ENCODE measurements around the gene GRIK4. TPM values are rescaled to one million over a fixed set of nuclear protein-coding genes. Genes with fewer than 3 reads are reported as not detected.

GRIK4 gene
- total and polyA plus RNA-seq, 2 of the 4 experiments (the other 2 are of a cell fraction) = 0.18 to 0.38 TPM

- Histone ChIP-seq H2AFZ (replicated peaks; ENCODE audit: low read length, poor library complexity) (no peak overlapping the region), H3K23ac (ENCODE audit: low read depth, low read length) (no peak overlapping the region), H4K20me1 (ENCODE audit: insufficient read depth, low read length) (no peaks in the 10 kb centered on the region), H3K18ac (ENCODE audit: low read depth, low read length) (no peak overlapping the region), H3K9me1 (ENCODE audit: insufficient read depth, low read length) (no peaks in the 10 kb centered on the region), H2AK9ac (replicated peaks; ENCODE audit: low read depth, low read length, poor library complexity) (no peak overlapping the region), H2BK5ac (ENCODE audit: low read depth, low read length, poor library complexity, severe bottlenecking) (no peak overlapping the region), H4K91ac (ENCODE audit: insufficient read depth, low read depth, low read length) (no peak overlapping the region), H3K4me3 (ENCODE audit: insufficient read depth, low read depth, low read length) (no peak overlapping the region), H3K79me1 (ENCODE audit: low read depth in 1 of 2, low read length in 2 of 2) (no peaks in the 10 kb centered on the region), H3K56ac (ENCODE audit: extremely low read depth, insufficient read depth, low read length) (no peak overlapping the region), H2BK15ac (ENCODE audit: low read depth, low read length) (no peak overlapping the region), H3K27me3 (ENCODE audit: control insufficient read depth, insufficient read depth, low read length) (peaks cover 2% of the 10 kb centered on the region), H2BK120ac (ENCODE audit: low read depth, low read length) (no peak overlapping the region), H3K9ac (ENCODE audit: low read depth, low read length) (no peak overlapping the region), H2AK5ac (ENCODE audit: low read depth, low read length) (no peak overlapping the region), H3K4ac (ENCODE audit: low read depth, low read length) (no peak overlapping the region), H3K9me3 (ENCODE audit: control insufficient read depth, insufficient read depth, low read length) (no peaks in the 10 kb centered on the region), H3K4me1 (ENCODE audit: control insufficient read depth, insufficient read depth, low read length) (no peaks in the 10 kb centered on the region), H3K14ac (replicated peaks; ENCODE audit: low read depth, low read length) (no peak overlapping the region), H3K27ac (ENCODE audit: insufficient read depth, low read length) (no peak overlapping the region), H3K36me3 (ENCODE audit: control insufficient read depth, insufficient read depth, low read length) (no peaks in the 10 kb centered on the region), H4K8ac (ENCODE audit: low read depth in 2 of 2, low read length in 2 of 2) (no peak overlapping the region), H3K4me2 (ENCODE audit: low read depth, low read length) (no peak overlapping the region), H2BK20ac (ENCODE audit: low read depth, low read length) (no peak overlapping the region), H4K5ac (ENCODE audit: low read depth, low read length) (no peak overlapping the region)
- TF ChIP-seq CHD1 (IDR thresholded peaks at IDR 0.05; ENCODE audit: low read depth, low read length) (no peak), POLR2A (IDR thresholded peaks at IDR 0.05; ENCODE audit: low read depth, low read length) (no peak), RFX5 (IDR thresholded peaks at IDR 0.05; ENCODE audit: low read depth, low read length) (no peak), BHLHE40 (IDR thresholded peaks at IDR 0.05; ENCODE audit: low read depth, low read length) (no peak), NFE2L2 (IDR thresholded peaks at IDR 0.05; ENCODE audit: low read depth, low read length) (no peak), RAD21 (IDR thresholded peaks at IDR 0.05; ENCODE audit: low read length) (no peak), RCOR1 (IDR thresholded peaks at IDR 0.05; ENCODE audit: insufficient replicate concordance, low read length) (no peak), CTCF (conservative IDR thresholded peaks at IDR 0.05; ENCODE audit: low read depth, low read length) (no peak), USF2 (IDR thresholded peaks at IDR 0.05; ENCODE audit: low read depth, low read length) (no peak), SMC3 (IDR thresholded peaks at IDR 0.05; ENCODE audit: low read depth, low read length) (no peak), MAFK (IDR thresholded peaks at IDR 0.05; ENCODE audit: low read depth, low read length) (no peak), MAZ (IDR thresholded peaks at IDR 0.05; ENCODE audit: borderline replicate concordance, low read depth, low read length) (no peak), FOS (IDR thresholded peaks at IDR 0.05; ENCODE audit: low read depth, low read length) (no peak), CEBPB (IDR thresholded peaks at IDR 0.05; ENCODE audit: low read depth, low read length) (no peak), MXI1 (IDR thresholded peaks at IDR 0.05; ENCODE audit: borderline replicate concordance, low read depth, low read length) (no peak)
- TF ChIP-seq, protein P1, sequence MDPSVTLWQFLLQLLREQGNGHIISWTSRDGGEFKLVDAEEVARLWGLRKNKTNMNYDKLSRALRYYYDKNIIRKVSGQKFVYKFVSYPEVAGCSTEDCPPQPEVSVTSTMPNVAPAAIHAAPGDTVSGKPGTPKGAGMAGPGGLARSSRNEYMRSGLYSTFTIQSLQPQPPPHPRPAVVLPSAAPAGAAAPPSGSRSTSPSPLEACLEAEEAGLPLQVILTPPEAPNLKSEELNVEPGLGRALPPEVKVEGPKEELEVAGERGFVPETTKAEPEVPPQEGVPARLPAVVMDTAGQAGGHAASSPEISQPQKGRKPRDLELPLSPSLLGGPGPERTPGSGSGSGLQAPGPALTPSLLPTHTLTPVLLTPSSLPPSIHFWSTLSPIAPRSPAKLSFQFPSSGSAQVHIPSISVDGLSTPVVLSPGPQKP (IDR thresholded peaks at IDR 0.05; ENCODE audit: borderline replicate concordance, low read depth, low read length) = no peak
- intact Hi-C loops (cut with micrococcal nuclease) = no loop called here
- CTCF ChIA-PET = no interaction called here
- no TSS peak for BruUV-seq (replicated peaks)
- DNase-seq (no peak), ATAC-seq (ENCODE audit: low read depth) (no peak)
- POLR2A ChIA-PET (ENCODE audit: unreplicated experiment) = no interaction called here
- WGBS, 2 experiments (ENCODE audit: extremely low coverage in 2 of 2, insufficient read length in 1 of 2) = no CpG with 5 or more reads among the region's 1 CpG
- in situ Hi-C loops (cut with MboI; ENCODE audit: low sequenced_read_pairs) = no loop called here
- dilution Hi-C loops (cut with HindIII; ENCODE audit: low sequenced_read_pairs, unreplicated experiment) = no loop called here
These were observed 330.6 kb downstream of the GRIK4 start for GRCh38 chr11:120842195-120842594.
